ENCODE measurements around the gene MIDN.

DNA sequence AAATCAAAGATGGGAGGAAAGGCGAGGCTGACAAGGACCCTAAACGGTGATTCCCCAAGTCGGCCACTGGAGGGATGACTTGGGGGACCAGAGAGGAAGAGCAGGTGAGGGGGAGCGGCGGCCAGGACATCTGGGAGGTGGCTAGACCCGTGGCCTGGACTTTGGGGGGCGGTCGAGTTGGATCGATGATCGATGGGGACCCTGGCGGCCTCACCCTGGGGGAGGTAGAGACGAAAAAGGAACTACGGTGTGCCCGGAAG lies 13.1 kb downstream of the MIDN start:
- TF ChIP-seq, protein P1, sequence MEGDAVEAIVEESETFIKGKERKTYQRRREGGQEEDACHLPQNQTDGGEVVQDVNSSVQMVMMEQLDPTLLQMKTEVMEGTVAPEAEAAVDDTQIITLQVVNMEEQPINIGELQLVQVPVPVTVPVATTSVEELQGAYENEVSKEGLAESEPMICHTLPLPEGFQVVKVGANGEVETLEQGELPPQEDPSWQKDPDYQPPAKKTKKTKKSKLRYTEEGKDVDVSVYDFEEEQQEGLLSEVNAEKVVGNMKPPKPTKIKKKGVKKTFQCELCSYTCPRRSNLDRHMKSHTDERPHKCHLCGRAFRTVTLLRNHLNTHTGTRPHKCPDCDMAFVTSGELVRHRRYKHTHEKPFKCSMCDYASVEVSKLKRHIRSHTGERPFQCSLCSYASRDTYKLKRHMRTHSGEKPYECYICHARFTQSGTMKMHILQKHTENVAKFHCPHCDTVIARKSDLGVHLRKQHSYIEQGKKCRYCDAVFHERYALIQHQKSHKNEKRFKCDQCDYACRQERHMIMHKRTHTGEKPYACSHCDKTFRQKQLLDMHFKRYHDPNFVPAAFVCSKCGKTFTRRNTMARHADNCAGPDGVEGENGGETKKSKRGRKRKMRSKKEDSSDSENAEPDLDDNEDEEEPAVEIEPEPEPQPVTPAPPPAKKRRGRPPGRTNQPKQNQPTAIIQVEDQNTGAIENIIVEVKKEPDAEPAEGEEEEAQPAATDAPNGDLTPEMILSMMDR (IDR thresholded peaks at IDR 0.05) = no peak
- TF ChIP-seq POLR2A (IDR thresholded peaks at IDR 0.05) = no peak

Data from vagina (tissue), 2 donors.